ENCODE measurements around the gene STRADA.

STRADA gene, protein sequence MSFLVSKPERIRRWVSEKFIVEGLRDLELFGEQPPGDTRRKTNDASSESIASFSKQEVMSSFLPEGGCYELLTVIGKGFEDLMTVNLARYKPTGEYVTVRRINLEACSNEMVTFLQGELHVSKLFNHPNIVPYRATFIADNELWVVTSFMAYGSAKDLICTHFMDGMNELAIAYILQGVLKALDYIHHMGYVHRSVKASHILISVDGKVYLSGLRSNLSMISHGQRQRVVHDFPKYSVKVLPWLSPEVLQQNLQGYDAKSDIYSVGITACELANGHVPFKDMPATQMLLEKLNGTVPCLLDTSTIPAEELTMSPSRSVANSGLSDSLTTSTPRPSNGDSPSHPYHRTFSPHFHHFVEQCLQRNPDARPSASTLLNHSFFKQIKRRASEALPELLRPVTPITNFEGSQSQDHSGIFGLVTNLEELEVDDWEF

DNA sequence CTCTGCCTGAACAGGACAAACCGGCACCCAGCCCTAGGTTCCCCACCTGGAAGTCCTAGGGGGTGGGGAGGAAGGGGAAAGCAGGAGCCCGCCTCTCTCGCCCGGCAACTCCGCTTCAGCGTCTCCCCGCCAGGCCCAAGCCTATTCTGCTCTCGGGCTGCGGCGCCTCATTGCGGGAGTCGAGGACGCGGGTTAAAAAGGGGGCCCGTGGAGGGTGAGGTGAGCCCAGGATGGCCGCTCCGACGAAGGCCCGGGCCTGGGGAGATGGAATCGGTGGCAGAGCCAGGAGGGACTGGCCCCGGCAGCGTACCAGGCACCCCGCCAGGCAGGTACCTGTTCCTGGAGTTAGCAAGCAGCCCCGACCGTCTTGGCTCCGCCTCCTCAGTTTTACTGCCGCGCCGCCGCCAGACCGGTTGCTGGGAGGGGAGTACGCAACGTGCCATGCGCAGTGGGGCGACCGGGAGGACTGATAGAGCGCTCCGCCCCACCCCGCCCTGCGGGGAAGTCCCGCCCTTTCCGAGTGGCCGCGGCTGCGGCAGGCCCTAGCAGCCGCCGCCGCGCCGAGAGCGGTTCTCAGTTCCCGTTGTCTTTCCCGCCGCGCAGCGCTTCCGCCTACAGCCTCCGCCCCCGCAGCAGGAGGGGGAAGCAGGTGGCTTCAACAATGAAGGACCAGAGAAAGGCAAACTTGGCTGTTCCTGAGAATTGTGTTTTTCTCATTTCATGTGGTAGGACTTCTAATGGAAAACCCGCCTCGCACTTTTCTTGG, at the start of gene STRADA:
Gene STRADA, minus strand, starts transcription at position 392 of the 766 bp plus-strand sequence. CDS start 13,430 bp downstream, outside the sequence.
- DNase-seq (ENCODE audit: low read depth): peak; percentile 99

DNA sequence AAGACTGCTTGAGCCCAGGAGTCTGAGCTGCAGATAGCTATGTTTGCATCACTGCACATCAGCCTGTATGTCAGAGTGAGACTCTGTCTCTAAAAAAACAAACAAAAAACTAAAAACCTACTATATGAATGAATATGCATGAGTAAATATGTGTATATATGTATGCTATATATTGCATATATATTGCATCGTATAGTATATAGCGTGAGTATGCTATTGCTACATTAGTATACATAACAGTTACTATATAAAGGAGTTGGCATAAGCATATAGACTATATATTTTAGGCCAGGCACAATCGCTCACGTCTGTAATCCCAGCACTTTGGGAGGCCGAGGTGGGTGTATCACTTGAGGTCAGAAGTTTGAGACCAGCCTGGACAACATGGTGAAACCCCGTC, 48.5 kb upstream of the STRADA start:
- no peak for DNase-seq (ENCODE audit: low read depth)

GRCh38 chr17:63786971-63787711, 45.5 kb upstream of the STRADA start:
- DNase-seq (ENCODE audit: low read depth): no peak

DNA sequence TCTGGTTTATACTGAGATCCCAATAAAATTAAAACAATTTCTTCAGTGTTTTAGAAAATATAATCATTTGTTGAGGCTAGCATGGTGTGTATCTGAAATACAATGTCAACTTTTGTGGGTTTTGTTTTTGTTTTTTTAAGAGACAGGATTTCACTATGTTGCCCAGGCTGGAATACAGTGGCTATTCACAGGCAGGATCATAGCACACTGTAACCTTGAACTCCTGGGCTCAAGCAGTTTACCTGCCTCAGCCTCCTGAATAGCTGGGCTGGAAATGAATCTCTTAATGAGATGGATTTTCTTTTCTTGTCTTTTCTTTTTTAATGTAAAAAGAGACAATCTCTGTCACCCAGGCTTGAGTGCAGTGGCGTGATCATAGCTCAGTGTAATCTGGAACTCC, 44.5 kb upstream of the STRADA start:
- no peak for DNase-seq (ENCODE audit: low read depth)

GRCh38 chr17:63785556-63785955, 44.0 kb upstream of the STRADA start:
- DNase-seq (ENCODE audit: low read depth): peak; percentile 77

DNA sequence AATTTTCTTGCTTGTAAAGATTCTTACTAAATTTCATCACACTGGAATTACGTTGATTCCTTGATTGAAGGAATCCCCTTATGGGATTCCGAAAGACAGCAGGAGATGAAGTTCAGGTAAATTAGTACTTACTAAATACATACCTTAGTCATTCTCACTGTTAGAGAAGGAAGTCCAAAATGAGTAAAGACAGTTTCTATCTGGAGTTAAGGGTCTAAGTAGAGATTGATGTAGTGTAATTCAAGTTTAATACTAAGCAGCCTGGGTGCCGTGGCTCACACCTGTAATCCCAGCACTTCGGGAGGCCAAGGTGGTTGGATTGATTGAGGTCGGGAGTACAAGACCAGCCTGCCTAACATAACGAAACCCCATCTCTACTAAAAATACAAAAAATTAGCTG, 41.9 kb upstream of the STRADA start:
- no peak for DNase-seq (ENCODE audit: low read depth)

GRCh38 chr17:63780928-63781327, 39.3 kb upstream of the STRADA start:
- no peak for DNase-seq (ENCODE audit: low read depth)

DNA sequence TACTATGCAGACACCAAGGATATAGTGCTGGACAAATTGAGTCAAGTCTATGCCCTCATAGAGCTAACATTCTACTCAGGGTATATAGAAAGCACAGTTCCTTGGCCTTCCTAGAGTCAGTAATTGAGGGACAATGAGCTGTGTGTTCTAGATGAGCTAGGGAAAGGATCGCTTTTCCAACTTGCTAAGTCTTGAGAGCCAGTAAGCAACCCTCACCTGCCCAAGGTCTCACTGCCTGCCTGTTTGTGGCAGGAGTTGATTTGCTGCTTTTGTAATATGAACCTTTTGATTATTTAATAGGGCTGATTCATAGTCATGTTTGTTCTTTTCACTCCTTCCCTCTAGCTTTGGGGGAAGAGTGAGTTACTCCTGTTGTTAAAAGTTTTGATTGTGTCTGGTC, 38.9 kb upstream of the STRADA start:
- peak; percentile 51 for DNase-seq (ENCODE audit: low read depth)

- peak; percentile 27 for DNase-seq (ENCODE audit: low read depth)
Measured at GRCh38 chr17:63775420-63775819, 33.8 kb upstream of the STRADA start.

DNA sequence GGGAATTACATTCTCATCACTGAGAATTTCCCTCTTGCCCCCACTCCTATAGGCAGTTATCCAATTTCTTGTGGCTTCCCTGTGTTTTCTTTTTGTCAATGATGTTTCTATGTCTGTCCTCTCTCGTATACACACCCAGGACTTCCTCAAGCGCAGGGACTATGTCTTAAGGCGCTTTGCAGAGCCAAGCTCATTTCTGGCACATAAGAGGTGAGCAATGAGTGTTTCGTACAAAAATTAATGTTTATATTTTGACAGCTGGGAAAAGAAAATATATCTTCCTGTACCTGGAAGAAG, 33.3 kb upstream of the STRADA start:
- DNase-seq (ENCODE audit: low read depth): peak; percentile 51

GRCh38 chr17:63774141-63774968, 32.8 kb upstream of the STRADA start, which contains the start of gene DDX42:
DDX42 (plus strand) TSS chr17:63774170; CDS start chr17:63787050, 12,880 bp downstream.
- DNase-seq (ENCODE audit: low read depth): peak; percentile 77

GRCh38 chr17:63773272-63774140, 31.9 kb upstream of the STRADA start, which contains the start of gene CCDC47:
CCDC47 (minus strand) TSS chr17:63773597; CDS start chr17:63766175, 7,422 bp downstream.
- peak; percentile 100 for DNase-seq (ENCODE audit: low read depth)

DNA sequence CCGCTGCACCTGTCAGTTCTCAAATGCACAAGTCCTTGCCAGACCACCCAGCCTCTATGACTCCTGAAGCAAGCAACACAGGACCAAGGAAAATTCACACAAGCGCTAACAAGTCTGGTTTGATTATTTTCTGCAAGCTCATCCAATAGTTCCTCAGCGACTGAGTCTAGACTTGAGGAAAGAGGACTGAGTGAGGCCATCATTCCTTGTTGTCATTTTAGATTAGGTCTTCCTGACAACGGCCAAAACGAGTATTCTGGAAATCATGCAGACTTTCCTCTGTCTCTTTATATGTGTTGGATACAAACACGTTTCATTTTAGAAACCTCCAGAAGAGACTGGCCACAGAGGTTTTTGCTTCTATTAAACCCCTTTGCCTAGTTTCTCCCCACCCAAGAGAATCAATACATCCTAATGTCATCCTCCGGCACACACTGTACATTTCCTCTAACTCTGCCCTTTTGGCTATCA, 31.2 kb upstream of the STRADA start:
- peak; percentile 48 for DNase-seq (ENCODE audit: low read depth)

GRCh38 chr17:63768433-63768832, 26.8 kb upstream of the STRADA start:
- DNase-seq (ENCODE audit: low read depth): no peak

DNA sequence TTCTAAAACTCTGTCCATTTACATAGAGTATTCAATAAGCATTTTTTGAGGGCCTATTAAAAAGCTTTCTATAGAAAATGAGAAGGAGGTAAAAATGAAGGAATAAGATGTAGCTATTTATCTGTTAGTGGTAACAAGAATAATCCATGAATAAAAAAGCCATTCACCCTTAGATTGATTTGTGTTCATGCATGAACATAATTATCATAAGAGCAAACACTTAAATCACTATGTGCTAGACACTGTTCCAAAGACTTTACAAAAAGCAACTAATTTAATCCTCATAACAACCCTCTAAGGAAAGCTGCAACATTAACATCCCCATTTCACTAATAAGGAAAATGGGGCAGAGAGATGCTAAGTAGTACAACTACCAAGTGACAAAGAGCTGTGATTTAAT, 25.2 kb upstream of the STRADA start:
- no peak for DNase-seq (ENCODE audit: low read depth)

DNA sequence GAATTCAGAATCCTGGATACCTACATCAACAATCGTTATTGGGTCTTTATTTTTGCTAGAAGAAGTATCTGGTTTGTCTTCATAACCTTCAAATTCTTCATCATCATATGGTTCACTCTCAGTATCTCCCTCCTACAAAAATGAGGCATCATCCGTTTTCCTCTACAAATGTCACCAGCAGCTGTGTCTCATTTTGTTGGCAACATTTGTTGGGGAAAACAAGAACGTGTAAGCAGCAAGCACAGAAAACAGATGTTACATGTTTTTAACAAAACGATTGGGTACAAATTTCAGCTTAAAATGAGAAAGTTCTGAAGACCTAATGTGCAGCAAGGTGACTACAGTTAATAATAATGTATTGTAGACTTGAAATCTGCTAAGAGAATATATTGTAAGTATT, 23.1 kb upstream of the STRADA start:
- no peak for DNase-seq (ENCODE audit: low read depth)

- no peak for DNase-seq (ENCODE audit: low read depth)
Measured at GRCh38 chr17:63762161-63763078, 20.8 kb upstream of the STRADA start.

- DNase-seq (ENCODE audit: low read depth): peak; percentile 69
Measured at GRCh38 chr17:63760771-63761539, 19.4 kb upstream of the STRADA start.

DNA sequence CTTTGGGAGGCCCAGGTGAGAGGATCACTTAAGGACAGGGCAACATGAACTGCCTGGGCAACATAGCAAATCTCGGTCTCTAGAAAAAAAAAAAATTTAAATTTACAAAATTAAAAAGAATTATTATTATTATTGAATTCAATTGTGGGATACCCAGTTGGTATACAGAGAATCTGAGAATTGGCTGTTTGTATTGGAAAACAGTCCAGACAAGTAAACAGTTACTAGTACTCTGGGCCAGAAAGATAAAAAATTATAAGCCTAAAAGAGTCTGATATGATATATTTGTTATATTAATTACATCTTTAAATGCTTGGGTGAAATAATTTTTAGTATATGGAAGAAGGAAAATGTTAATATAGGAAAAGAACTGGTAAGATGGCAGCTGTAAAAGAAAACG, 16.8 kb upstream of the STRADA start:
- DNase-seq (ENCODE audit: low read depth): no peak

Measured in ELR (cell line).